Measurements from ENCODE around the gene CBLB.

- TF ChIP-seq EZH2 (IDR thresholded peaks at IDR 0.05; ENCODE audit: insufficient read depth, low read length) (no peak), CTCF (IDR thresholded peaks at IDR 0.05; ENCODE audit: insufficient read depth, low read depth, low read length) (no peak)
These were observed 8.6 kb upstream of the CBLB start for GRCh38 chr3:105877336-105877910.

Measured in astrocyte (in vitro differentiated cells and primary cell).